Mucosa of rectum (tissue), 2 donors: ENCODE results near the gene FOXI2.

Source experiments
- H3K27ac ChIP-seq, 2 donors: one replicate each; pipeline ENCODE4 v1.7.0; 2013; ENCODE audit warnings: inconsistent platforms in 2 of 2, low read depth in 2 of 2, low read length in 2 of 2
- H3K27me3 ChIP-seq, 2 donors: one replicate each; pipeline ENCODE4 v1.7.0; 2013; ENCODE audit warnings: low read length in 2 of 2; ENCODE audit not compliant: control insufficient read depth in 2 of 2, insufficient read depth in 2 of 2
- H3K36me3 ChIP-seq, 2 donors: one replicate each; pipeline ENCODE4 v1.7.0; 2013; ENCODE audit warnings: low read length in 2 of 2; ENCODE audit not compliant: control insufficient read depth in 2 of 2, insufficient read depth in 2 of 2
- H3K4me1 ChIP-seq, 2 donors: one replicate each; pipeline ENCODE4 v1.7.0; 2013; ENCODE audit warnings: low read length in 2 of 2, mild to moderate bottlenecking in 1 of 2; ENCODE audit not compliant: control insufficient read depth in 2 of 2, insufficient read depth in 2 of 2
- H3K4me3 ChIP-seq, 2 donors: one replicate each; pipeline ENCODE4 v1.7.0; 2013; ENCODE audit warnings: low read length in 2 of 2
- H3K9ac ChIP-seq, 2 donors: one replicate each; pipeline ENCODE4 v1.7.0; 2013; ENCODE audit warnings: low read length in 2 of 2, low read depth in 1 of 2, mild to moderate bottlenecking in 1 of 2
- H3K9me3 ChIP-seq, 2 donors: one replicate each; pipeline ENCODE4 v1.7.0; 2013; ENCODE audit warnings: low read length in 2 of 2; ENCODE audit not compliant: control insufficient read depth in 2 of 2
- donor health status: healthy.
- donor health status: Normal muscosa, but diverticular disease.

The FOXI2 gene

DNA sequence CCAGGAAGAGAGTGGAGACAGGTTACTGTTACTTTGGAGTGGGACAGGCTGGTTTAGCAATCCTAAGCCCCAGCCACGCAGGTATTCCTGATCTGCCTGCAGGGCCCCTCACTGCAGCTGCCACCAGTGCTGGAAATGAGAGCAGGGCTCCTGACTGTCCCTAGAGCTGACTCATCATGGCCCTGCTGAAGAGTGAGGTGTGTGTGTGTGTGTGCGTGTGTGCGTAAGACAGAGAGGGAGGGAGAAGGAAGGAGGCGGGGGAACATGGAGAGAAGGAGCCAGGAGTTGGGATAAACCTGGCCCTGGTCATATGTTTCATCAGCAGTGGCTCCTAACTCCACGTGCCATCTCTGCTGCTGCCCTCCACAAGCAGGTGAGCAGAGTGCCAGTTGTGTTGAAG lies 3.6 kb downstream of the FOXI2 start:
- Histone ChIP-seq H3K36me3 (no peaks in the 10 kb centered on the region), H3K27ac (no peak overlapping the region), H3K9ac (no peak overlapping the region), H3K27me3 (peaks cover 2 to 15% of the 10 kb centered on the region in 2 donors), H3K4me3 (no peak overlapping the region), H3K4me1 (no peaks in the 10 kb centered on the region), H3K9me3 (no peaks in the 10 kb centered on the region)

DNA sequence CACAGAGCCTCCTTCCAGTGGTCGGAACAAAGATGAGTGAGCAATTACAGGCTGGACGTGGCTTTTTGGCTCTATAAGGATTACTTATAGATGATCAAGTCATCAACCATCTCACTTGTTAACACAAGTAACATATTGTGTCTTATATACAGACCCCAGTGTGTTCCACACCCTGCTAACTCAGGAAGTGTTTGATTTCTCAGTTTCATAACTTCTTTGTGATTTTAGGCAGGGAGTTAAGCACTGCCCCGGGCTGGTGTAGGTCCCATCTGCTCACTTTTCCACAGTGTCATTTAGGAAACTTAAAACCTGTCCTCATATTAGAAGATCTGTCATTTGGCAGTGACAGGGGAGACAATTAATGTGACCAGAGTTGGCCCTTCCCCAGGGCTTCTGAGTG lies 6.2 kb downstream of the FOXI2 start:
- H3K4me3 ChIP-seq = no peak overlapping the region
- no peaks in the 10 kb centered on the region for H3K36me3 ChIP-seq

DNA sequence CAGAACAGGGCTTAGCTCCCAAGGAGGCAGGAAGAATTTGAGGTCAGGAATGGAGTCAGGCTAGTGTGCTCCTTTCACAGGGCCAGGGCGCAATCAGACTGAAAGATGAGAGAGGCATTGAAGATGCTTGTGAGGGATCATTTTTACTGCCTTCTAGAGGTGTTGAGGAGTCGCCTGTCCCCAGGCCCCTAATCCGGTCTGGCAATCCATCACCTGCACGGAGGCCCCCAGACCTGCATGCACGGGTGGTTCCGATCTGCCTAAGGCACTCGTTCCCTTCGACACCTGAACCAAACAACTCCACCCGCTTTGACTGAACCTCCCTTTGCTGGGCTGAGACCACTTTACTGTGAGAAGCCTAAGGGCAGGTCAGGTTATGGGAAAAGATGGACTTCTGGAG lies 8.0 kb downstream of the FOXI2 start:
- Histone ChIP-seq H3K4me3 (no peak overlapping the region), H3K27me3 (no peaks in the 10 kb centered on the region), H3K27ac (no peak overlapping the region)

More for the DNA sequence above, 6.2 kb downstream of the FOXI2 start:
- Histone ChIP-seq H3K27me3 (peaks cover 0 to 8% of the 10 kb centered on the region in 2 donors), H3K9ac (no peak overlapping the region), H3K9me3 (no peaks in the 10 kb centered on the region), H3K4me1 (no peaks in the 10 kb centered on the region), H3K27ac (no peak overlapping the region)

DNA sequence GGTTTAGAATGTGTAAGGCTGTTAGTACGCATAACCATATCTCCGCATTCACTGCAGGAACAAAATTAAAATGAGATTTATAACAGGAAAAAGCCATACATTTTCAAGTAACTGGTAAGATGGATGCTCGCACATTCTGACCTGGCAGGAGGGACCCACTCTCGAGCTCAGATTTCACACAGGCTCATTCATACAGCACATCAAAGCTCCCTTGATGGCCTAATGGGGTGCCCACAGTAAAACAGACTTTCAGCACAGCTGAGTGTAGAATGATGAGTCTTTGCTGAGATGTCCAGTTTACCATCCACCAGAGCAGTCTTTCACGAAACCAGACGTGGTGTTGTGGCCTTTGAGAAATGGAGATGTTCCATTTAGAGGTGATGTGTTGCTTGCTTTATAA lies 8.9 kb downstream of the FOXI2 start:
- no peaks in the 10 kb centered on the region for H3K9me3 ChIP-seq
- H3K27me3 ChIP-seq = no peaks in the 10 kb centered on the region
- no peak overlapping the region for H3K27ac ChIP-seq
- no peak overlapping the region for H3K4me3 ChIP-seq
- H3K36me3 ChIP-seq = no peaks in the 10 kb centered on the region
- H3K9ac ChIP-seq = no peak overlapping the region
- H3K4me1 ChIP-seq = no peaks in the 10 kb centered on the region

More for the DNA sequence above, 8.0 kb downstream of the FOXI2 start:
- no peaks in the 10 kb centered on the region for H3K9me3 ChIP-seq
- no peaks in the 10 kb centered on the region for H3K4me1 ChIP-seq
- H3K36me3 ChIP-seq = no peaks in the 10 kb centered on the region
- no peak overlapping the region for H3K9ac ChIP-seq

DNA sequence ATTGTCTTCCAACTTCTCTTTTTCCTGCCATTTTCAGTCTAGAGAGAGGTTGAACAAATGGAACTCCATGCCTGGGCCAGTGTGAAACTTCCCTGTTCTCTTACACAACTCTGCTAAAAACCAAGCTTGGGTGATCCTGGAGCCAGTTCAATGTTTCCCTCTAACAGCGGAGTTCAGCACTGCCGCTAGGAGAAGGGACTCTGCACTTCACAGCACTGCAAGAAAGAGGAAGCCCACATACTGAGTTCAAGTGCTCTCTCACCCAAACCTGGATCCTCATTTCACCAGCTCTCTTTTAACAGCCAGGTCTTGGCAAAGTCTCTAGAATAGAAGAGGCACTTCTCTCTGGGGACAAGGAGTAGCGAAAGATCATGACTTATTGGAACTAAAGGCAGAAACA lies 18.8 kb downstream of the FOXI2 start:
- no peaks in the 10 kb centered on the region for H3K27me3 ChIP-seq
- H3K4me1 ChIP-seq = no peaks in the 10 kb centered on the region
- no peak overlapping the region for H3K9ac ChIP-seq
- H3K27ac ChIP-seq = no peak overlapping the region
- H3K36me3 ChIP-seq = no peaks in the 10 kb centered on the region
- no peaks in the 10 kb centered on the region for H3K9me3 ChIP-seq
- H3K4me3 ChIP-seq = no peak overlapping the region

DNA sequence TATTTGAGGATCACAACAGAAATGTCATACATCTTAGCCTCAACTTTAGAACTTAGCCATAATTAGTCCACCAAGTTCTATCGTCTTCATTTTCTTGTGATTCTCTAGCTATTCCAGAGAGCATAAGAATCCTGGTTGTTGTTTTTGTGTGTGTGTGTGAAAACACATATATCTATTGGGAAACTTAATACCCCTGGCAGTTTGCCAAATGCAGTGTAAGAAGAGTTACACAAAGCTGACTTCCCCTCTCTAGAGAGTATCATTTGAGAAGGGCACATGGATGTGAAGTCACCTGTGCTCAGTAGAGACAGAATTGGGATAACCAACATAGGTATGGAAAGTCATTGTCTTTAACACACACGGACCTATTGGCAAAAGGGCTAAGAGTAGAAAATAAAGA lies 19.3 kb downstream of the FOXI2 start:
- no peaks in the 10 kb centered on the region for H3K4me1 ChIP-seq
- no peaks in the 10 kb centered on the region for H3K27me3 ChIP-seq
- no peaks in the 10 kb centered on the region for H3K36me3 ChIP-seq
- no peak overlapping the region for H3K9ac ChIP-seq
- no peak overlapping the region for H3K4me3 ChIP-seq
- no peak overlapping the region for H3K27ac ChIP-seq
- H3K9me3 ChIP-seq = no peaks in the 10 kb centered on the region

DNA sequence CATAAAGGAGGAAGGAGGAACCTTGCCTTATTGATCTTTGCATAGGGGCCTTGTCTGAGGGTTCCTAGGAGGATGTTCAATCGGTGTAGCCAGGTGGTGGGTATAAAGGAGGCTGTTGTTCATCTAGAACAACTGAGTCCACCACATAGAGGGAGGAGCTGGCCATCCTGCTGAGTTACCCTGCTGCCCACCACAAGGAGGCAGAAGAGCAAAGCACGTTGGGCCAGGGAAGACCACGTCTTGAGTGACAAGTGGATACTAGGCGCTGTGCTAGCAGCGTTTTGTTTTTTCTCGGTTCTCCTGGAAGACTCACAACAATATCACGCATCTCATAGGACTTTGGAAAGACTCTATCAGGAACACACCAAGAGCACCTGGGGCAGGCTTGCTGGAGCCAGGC lies 20.0 kb downstream of the FOXI2 start:
- Histone ChIP-seq H3K27me3 (no peaks in the 10 kb centered on the region), H3K36me3 (no peaks in the 10 kb centered on the region), H3K4me3 (no peak overlapping the region), H3K9me3 (no peaks in the 10 kb centered on the region), H3K27ac (no peak overlapping the region), H3K9ac (no peak overlapping the region), H3K4me1 (no peaks in the 10 kb centered on the region)

DNA sequence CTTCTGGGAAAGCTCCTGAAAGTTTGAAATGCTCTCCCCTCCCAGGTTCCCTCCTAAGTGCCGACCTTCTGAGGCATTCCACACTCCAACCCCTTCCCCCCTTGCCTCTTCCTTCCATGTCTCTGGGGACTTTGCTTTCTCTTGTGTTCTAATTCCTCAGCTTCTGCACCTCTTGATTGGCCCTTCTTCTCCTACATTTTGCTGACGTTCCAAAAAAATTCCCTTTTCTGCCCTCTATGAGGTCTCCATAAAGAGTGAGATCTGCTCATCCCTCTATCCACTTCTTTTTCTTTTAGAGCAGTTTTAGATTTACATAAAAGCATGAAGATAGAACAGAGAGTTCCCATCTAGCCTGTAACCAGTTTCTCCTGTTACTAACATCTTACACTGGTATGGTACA lies 22.3 kb downstream of the FOXI2 start:
- Histone ChIP-seq H3K4me3 (no peak overlapping the region), H3K4me1 (no peaks in the 10 kb centered on the region), H3K27me3 (no peaks in the 10 kb centered on the region), H3K9me3 (no peaks in the 10 kb centered on the region), H3K36me3 (no peaks in the 10 kb centered on the region), H3K27ac (no peak overlapping the region), H3K9ac (no peak overlapping the region)

DNA sequence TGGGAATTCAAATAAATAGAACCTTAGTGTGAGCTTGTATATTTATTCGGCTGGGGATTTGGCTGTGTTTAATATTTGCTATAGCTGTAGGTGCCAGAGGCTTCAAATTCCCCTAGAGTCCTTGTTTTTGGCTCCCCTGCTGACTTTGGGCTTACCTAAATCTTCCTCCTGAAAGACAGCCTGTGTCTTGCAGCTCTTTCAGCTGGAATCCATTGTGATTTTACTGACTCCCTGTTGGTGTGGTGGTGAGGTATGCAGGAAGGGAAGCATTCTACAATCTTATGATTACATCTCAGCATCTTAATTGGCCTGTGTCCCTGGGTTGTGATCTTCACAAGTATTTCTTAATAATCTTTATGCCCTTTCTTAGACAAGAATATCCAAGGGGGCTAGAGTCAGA lies 25.9 kb downstream of the FOXI2 start:
- Histone ChIP-seq H3K36me3 (no peaks in the 10 kb centered on the region), H3K4me1 (no peaks in the 10 kb centered on the region), H3K9me3 (no peaks in the 10 kb centered on the region), H3K4me3 (no peak overlapping the region), H3K27me3 (no peaks in the 10 kb centered on the region), H3K9ac (no peak overlapping the region), H3K27ac (no peak overlapping the region)

DNA sequence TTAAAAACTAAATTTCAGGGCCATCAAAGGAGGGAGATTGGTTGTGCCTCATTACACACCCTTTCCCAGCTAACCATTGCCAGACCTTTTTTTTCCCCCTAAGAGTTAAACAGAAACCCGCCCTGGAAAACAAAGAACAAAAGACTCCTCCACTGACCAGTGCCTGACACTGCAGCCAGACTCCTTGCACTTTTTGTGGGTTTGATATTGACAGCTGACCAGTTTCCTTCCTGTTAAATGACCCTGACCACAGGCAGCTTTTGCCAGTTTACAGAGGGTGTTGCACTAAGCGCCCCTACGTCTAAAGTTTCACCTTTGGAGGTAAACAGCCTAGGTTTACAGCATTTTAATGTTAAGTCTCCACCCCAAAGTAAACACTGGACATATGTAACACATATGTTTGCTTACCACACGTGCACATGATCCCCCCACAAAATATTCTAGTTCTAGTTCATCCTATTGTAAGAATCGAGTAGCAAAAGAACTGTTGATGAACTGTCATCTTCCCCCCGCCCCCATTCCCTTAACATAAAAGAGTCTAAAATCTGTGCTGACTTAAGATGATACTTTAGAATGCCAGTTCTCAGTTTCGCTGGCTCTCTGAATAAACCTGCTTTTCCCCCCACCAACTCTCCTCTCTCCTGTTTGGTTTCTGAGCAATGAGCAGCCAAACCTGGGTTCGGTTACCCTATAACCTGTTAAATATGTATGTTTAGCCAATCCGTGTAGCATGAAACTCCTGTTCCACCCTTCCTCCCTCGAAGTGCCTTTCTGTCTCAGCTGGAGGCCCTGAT lies 38.0 kb downstream of the FOXI2 start:
- no peak overlapping the region for H3K4me3 ChIP-seq
- peak overlapping the region in 1 of 2 donors; percentile 22 for H3K27ac ChIP-seq
- no peak overlapping the region for H3K9ac ChIP-seq
- H3K4me1 ChIP-seq = no peaks in the 10 kb centered on the region
- no peaks in the 10 kb centered on the region for H3K36me3 ChIP-seq
- no peaks in the 10 kb centered on the region for H3K9me3 ChIP-seq
- no peaks in the 10 kb centered on the region for H3K27me3 ChIP-seq
